Measurements from ENCODE around the gene PTTG1IP. TPM values are rescaled to one million over a fixed set of nuclear protein-coding genes. Genes with fewer than 3 reads are reported as not detected.
A peak's percentile ranks its signal among the peaks of the same experiment; 100 is the strongest.

The PTTG1IP gene
- total and polyA plus RNA-seq, 2 experiments from 2014 or later = 676 to 814 TPM

DNA sequence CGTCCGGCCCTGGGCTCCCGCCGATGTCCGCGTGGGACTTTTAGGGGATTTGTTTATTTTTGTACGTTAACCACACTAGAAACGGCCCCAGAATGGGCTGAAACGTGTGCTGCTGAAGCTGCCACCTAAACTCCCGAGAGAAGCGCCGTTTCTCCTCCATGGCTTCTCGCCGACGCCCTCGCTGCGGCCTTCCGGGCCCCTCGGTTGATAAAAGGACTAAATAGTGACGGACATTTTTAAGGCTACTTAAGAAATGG lies 678 bp upstream of the PTTG1IP start:
- peaks cover 31% of the 10 kb centered on the region for H3K4me1 ChIP-seq (ENCODE audit: insufficient read depth)
- H3K36me3 ChIP-seq (ENCODE audit: low read depth) = no peaks in the 10 kb centered on the region
- no peak for DNase-seq
- H2AFZ ChIP-seq = peak overlapping the region; percentile 80
- in situ Hi-C loops (cut with MboI) = no loop called here
- H4K20me1 ChIP-seq (ENCODE audit: insufficient read depth) = no peaks in the 10 kb centered on the region
- peaks cover 35% of the 10 kb centered on the region for H3F3A ChIP-seq (ENCODE audit: insufficient read depth)
- H3K27me3 ChIP-seq (replicated peaks; ENCODE audit: insufficient read depth) = no peaks in the 10 kb centered on the region
- WGBS, 2 experiments (ENCODE audit: low coverage in 1 of 2, low lambda C conversion rate in 2 of 2, missing lambda C conversion rate in 2 of 2) = 6 to 12% methylated on average over 14 to 20 of the region's 20 CpGs
- peak overlapping the region; percentile 54 for H3K27ac ChIP-seq
- TF ChIP-seq EZH2 (IDR thresholded peaks at IDR 0.05; ENCODE audit: insufficient read depth, poor library complexity, severe bottlenecking) (no peak), EZH2phosphoT487 (IDR thresholded peaks at IDR 0.05; ENCODE audit: insufficient read depth, low read depth) (no peak)
- H3K4me2 ChIP-seq (ENCODE audit: unreplicated experiment) = peak overlapping the region; percentile 82
- H3K9ac ChIP-seq = peak overlapping the region; percentile 81
- H3K9me3 ChIP-seq (ENCODE audit: low read depth) = no peaks in the 10 kb centered on the region
- no peaks in the 10 kb centered on the region for H3K9me2 ChIP-seq (ENCODE audit: insufficient read depth)
- peak overlapping the region; percentile 95 for H3K4me3 ChIP-seq
- peaks cover 41% of the 10 kb centered on the region for H3K79me2 ChIP-seq (ENCODE audit: insufficient read depth)

- Histone ChIP-seq H3K9me3 (ENCODE audit: low read depth) (no peaks in the 10 kb centered on the region), H3K9me2 (ENCODE audit: insufficient read depth) (no peaks in the 10 kb centered on the region), H3K4me1 (ENCODE audit: insufficient read depth) (peaks cover 44% of the 10 kb centered on the region), H4K20me1 (ENCODE audit: insufficient read depth) (no peaks in the 10 kb centered on the region), H3K4me2 (ENCODE audit: unreplicated experiment) (peak overlapping the region; percentile 95), H3K4me3 (peak overlapping the region; percentile 95), H3K79me2 (ENCODE audit: insufficient read depth) (peaks cover 55% of the 10 kb centered on the region), H3K27me3 (replicated peaks; ENCODE audit: insufficient read depth) (no peaks in the 10 kb centered on the region), H3K9ac (peak overlapping the region; percentile 81), H3F3A (ENCODE audit: insufficient read depth) (peaks cover 48% of the 10 kb centered on the region), H3K36me3 (ENCODE audit: low read depth) (no peaks in the 10 kb centered on the region), H2AFZ (no peak overlapping the region), H3K27ac (peak overlapping the region; percentile 70)
- 1% methylated on average over 43 to 63 of the region's 65 CpGs for WGBS, 2 experiments (ENCODE audit: low coverage in 1 of 2, low lambda C conversion rate in 2 of 2, missing lambda C conversion rate in 2 of 2)
- DNase-seq = peak; percentile 61
- in situ Hi-C loops (cut with MboI) = no loop called here
- no peak for TF ChIP-seq EZH2phosphoT487 (IDR thresholded peaks at IDR 0.05; ENCODE audit: insufficient read depth, low read depth)
- no peak for TF ChIP-seq EZH2 (IDR thresholded peaks at IDR 0.05; ENCODE audit: insufficient read depth, poor library complexity, severe bottlenecking)
Observed at GRCh38 chr21:44872649-44873355, 688 bp downstream of the PTTG1IP start.

GRCh38 chr21:44872323-44872648 lies 1.2 kb downstream of the PTTG1IP start:
- H3K9me2 ChIP-seq (ENCODE audit: insufficient read depth) = no peaks in the 10 kb centered on the region
- in situ Hi-C loops (cut with MboI) = no loop called here
- TF ChIP-seq EZH2phosphoT487 (IDR thresholded peaks at IDR 0.05; ENCODE audit: insufficient read depth, low read depth) = no peak
- TF ChIP-seq EZH2 (IDR thresholded peaks at IDR 0.05; ENCODE audit: insufficient read depth, poor library complexity, severe bottlenecking) = no peak
- H3K27me3 ChIP-seq (replicated peaks; ENCODE audit: insufficient read depth) = no peaks in the 10 kb centered on the region
- H3K36me3 ChIP-seq (ENCODE audit: low read depth) = no peaks in the 10 kb centered on the region
- H3K4me2 ChIP-seq (ENCODE audit: unreplicated experiment) = peak overlapping the region; percentile 95
- peaks cover 60% of the 10 kb centered on the region for H3K79me2 ChIP-seq (ENCODE audit: insufficient read depth)
- H3K4me3 ChIP-seq = peak overlapping the region; percentile 95
- H3K9ac ChIP-seq = peak overlapping the region; percentile 81
- peak overlapping the region; percentile 70 for H3K27ac ChIP-seq
- H3K9me3 ChIP-seq (ENCODE audit: low read depth) = no peaks in the 10 kb centered on the region
- no peak overlapping the region for H2AFZ ChIP-seq
- 16 to 17% methylated on average over 3 of the region's 3 CpGs for WGBS, 2 experiments (ENCODE audit: low coverage in 1 of 2, low lambda C conversion rate in 2 of 2, missing lambda C conversion rate in 2 of 2)
- no peak for DNase-seq
- H3K4me1 ChIP-seq (ENCODE audit: insufficient read depth) = peaks cover 49% of the 10 kb centered on the region
- peaks cover 53% of the 10 kb centered on the region for H3F3A ChIP-seq (ENCODE audit: insufficient read depth)
- no peaks in the 10 kb centered on the region for H4K20me1 ChIP-seq (ENCODE audit: insufficient read depth)

GRCh38 chr21:44871576-44872269 lies 1.8 kb downstream of the PTTG1IP start:
- no peak overlapping the region for H2AFZ ChIP-seq
- 17 to 19% methylated on average over 14 of the region's 14 CpGs for WGBS, 2 experiments (ENCODE audit: low coverage in 1 of 2, low lambda C conversion rate in 2 of 2, missing lambda C conversion rate in 2 of 2)
- TF ChIP-seq EZH2 (IDR thresholded peaks at IDR 0.05; ENCODE audit: insufficient read depth, poor library complexity, severe bottlenecking) (no peak), EZH2phosphoT487 (IDR thresholded peaks at IDR 0.05; ENCODE audit: insufficient read depth, low read depth) (no peak)
- peaks cover 66% of the 10 kb centered on the region for H3K79me2 ChIP-seq (ENCODE audit: insufficient read depth)
- H3K4me3 ChIP-seq = peak overlapping the region; percentile 95
- H4K20me1 ChIP-seq (ENCODE audit: insufficient read depth) = no peaks in the 10 kb centered on the region
- H3K27ac ChIP-seq = peak overlapping the region; percentile 70
- no peaks in the 10 kb centered on the region for H3K27me3 ChIP-seq (replicated peaks; ENCODE audit: insufficient read depth)
- H3K9me3 ChIP-seq (ENCODE audit: low read depth) = no peaks in the 10 kb centered on the region
- peak overlapping the region; percentile 81 for H3K9ac ChIP-seq
- in situ Hi-C loops (cut with MboI) = no loop called here
- peak overlapping the region; percentile 95 for H3K4me2 ChIP-seq (ENCODE audit: unreplicated experiment)
- no peaks in the 10 kb centered on the region for H3K9me2 ChIP-seq (ENCODE audit: insufficient read depth)
- H3F3A ChIP-seq (ENCODE audit: insufficient read depth) = peaks cover 59% of the 10 kb centered on the region
- H3K4me1 ChIP-seq (ENCODE audit: insufficient read depth) = peaks cover 54% of the 10 kb centered on the region
- H3K36me3 ChIP-seq (ENCODE audit: low read depth) = 0 out of 2 replicates have a peak, but pooled peaks cover 5% of the 10 kb centered on the region
- DNase-seq = peak; percentile 94
